Measurements from ENCODE around the gene GRIP1.
A peak's percentile ranks its signal among the peaks of the same experiment; 100 is the strongest.

Gene GRIP1

DNA sequence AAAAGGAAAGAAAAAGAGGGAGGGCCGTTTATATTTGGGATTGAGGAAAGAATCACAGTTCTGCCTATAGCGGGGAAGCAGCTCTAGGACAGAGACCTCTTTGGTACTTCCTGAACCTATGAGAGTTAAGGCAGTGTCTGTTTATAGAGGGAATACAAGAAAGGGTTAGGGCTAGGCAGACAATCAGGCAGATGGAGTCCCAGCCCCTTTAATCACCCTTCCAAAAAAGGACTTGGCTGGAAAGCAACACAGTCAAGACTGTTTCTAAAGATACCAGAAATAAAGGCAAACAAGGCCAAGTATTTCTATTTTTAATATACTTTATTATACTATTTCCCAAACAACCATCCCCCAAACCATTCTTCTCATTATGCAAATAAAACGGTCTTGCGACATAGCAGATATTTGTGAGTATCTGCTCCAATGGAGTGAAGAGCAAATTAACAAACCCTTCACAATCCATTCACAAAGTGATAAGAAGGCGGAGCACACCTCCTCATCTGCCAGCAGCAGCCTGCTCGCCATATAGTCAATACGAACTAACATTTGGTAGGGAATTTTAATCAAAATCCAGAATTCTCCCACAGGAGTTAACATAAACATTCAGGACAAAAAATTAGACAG, 697 bp upstream of the GRIP1 start:
- no peak for ATAC-seq (ENCODE audit: low read depth)
- no peak overlapping the region for H3K4me3 Mint-ChIP-seq
- H3K36me3 Mint-ChIP-seq: no peaks in the 10 kb centered on the region
- peaks cover 8% of the 10 kb centered on the region for H3K4me1 Mint-ChIP-seq
- peaks cover 1% of the 10 kb centered on the region for H3K9me3 Mint-ChIP-seq
- DNase-seq (ENCODE audit: low spot score in 2 of 2): no peak
- H3K27me3 Mint-ChIP-seq: peaks cover 11% of the 10 kb centered on the region
- no peak overlapping the region for H3K27ac Mint-ChIP-seq

DNA sequence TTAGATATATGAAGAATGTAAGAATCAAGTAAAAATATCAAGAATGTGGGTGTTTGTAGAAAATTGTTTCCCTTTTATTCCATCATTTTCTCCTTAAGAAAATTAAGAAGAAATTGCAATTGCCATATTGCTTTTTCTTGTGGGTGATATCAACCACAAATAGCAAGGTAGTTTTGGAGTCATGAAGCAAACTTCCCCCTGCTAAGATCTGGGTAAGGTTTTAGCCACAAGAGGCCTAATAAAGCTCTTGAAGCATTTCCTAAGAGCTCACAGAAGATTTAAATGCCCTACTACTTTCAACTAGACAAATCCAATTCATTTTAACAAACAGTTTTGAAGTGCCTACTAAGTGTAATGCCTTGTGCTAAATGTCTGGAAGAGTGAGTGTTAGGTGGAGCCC, 2.6 kb downstream of the GRIP1 start:
- Mint-ChIP-seq H3K9me3 (peaks cover 1% of the 10 kb centered on the region), H3K4me3 (no peak overlapping the region), H3K27ac (no peak overlapping the region), H3K36me3 (no peaks in the 10 kb centered on the region), H3K27me3 (peaks cover 4% of the 10 kb centered on the region), H3K4me1 (peaks cover 3% of the 10 kb centered on the region)
- ATAC-seq (ENCODE audit: low read depth): no peak
- DNase-seq (ENCODE audit: low spot score in 2 of 2): no peak

DNA sequence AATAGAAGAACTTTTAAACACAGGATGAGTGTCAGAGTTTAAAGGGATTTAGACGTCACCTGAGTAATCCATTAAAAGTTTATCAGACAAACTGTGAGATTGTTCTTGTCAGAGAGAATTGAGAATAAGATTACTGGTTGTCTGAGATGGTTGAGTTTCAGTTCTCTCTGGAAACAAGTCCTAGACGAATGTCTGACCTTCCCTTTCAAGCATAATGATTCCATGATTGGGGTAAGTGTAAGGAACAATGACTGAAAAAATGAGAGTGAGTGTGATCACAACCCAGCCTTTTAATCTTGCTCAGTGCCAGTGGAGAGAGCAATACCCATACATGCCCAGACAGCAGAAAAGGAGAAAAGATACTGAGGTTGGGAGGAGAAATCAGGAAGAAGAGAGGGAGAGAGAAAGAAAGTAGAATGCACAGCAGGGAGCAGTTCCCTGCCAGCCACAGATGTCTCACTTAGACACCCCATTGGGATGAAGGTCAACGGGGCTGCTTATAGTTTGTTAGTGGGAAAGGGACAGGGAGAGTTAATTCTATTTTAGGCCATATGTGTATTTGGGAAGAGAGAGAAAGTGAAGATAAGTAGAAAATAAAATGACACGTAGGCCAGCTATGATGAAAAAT, 4.3 kb downstream of the GRIP1 start:
- ATAC-seq (ENCODE audit: low read depth): no peak
- no peak overlapping the region for H3K4me3 Mint-ChIP-seq

DNA sequence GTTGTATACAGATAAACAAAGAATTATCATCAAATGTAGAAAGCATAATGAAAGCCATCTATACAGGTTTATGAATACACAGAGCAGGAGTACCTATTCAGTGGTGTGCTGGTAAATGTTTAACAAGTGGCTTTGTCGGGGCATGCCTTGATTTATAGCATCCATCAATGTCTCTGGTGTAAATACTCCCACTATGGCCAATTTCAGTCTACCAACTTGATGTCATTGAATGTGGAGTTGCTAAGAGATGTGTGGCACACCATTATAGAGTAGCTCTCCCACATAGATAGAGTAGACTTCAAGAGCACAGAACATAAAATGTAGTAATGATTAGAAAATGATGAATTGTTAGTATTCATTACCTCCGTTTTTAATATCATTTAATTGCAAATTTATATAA, 9.3 kb downstream of the GRIP1 start:
- Mint-ChIP-seq H3K27me3 (no peaks in the 10 kb centered on the region), H3K4me3 (no peak overlapping the region), H3K36me3 (no peaks in the 10 kb centered on the region), H3K4me1 (peaks cover 3% of the 10 kb centered on the region), H3K9me3 (no peaks in the 10 kb centered on the region), H3K27ac (no peak overlapping the region)
- no peak for ATAC-seq (ENCODE audit: low read depth)
- DNase-seq (ENCODE audit: low spot score in 2 of 2): no peak

More for the DNA sequence above, 4.3 kb downstream of the GRIP1 start:
- Mint-ChIP-seq H3K27ac (no peak overlapping the region), H3K4me1 (peaks cover 3% of the 10 kb centered on the region), H3K9me3 (peaks cover 1% of the 10 kb centered on the region), H3K36me3 (no peaks in the 10 kb centered on the region), H3K27me3 (no peaks in the 10 kb centered on the region)
- no peak for DNase-seq (ENCODE audit: low spot score in 2 of 2)

DNA sequence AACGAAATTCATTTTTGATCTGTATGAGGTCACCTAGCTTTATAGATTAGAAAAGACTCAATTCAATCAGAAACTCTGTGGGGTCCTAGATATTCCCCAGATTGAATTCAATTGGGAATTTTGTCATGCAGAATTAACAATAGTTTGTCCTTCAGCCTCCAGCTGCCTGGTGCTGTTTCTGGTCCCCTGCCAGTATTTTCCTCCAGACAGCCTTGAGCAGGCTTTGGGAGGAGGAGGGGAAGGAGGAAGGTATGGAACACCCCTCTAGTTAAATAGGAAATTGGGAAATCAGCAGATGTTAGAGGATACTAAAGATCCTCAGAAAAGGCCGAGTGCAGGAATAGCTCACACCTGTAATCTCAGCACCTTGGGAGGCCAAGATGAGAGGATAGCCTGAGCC, 10.6 kb downstream of the GRIP1 start:
- no peak for DNase-seq (ENCODE audit: low spot score in 2 of 2)
- ATAC-seq (ENCODE audit: low read depth): no peak
- H3K27ac Mint-ChIP-seq: no peak overlapping the region
- H3K36me3 Mint-ChIP-seq: no peaks in the 10 kb centered on the region
- H3K4me3 Mint-ChIP-seq: no peak overlapping the region
- H3K9me3 Mint-ChIP-seq: no peaks in the 10 kb centered on the region
- no peaks in the 10 kb centered on the region for H3K27me3 Mint-ChIP-seq
- peaks cover 2% of the 10 kb centered on the region for H3K4me1 Mint-ChIP-seq

DNA sequence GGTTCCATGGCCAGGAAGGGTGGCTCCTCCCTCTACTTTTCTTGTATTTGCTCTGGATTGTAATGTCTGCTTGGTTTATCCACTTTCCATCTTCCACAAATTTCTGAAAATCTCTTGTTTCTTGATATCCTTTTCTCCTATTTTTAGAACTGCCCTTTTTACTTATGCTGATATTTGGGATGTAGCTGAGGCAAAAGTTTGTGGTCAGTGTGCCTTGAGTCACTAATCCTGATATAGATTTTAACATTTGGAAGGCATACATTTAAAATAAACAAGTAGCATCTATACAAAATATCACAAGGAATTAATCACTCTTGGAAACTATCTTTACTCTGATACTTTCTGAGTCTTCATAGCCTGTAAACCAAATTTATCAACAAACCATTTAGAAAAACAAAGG, 11.0 kb downstream of the GRIP1 start:
- no peaks in the 10 kb centered on the region for H3K27me3 Mint-ChIP-seq
- H3K27ac Mint-ChIP-seq: no peak overlapping the region
- H3K4me3 Mint-ChIP-seq: no peak overlapping the region
- no peaks in the 10 kb centered on the region for H3K36me3 Mint-ChIP-seq
- ATAC-seq (ENCODE audit: low read depth): no peak
- H3K9me3 Mint-ChIP-seq: no peaks in the 10 kb centered on the region
- no peak for DNase-seq (ENCODE audit: low spot score in 2 of 2)
- peaks cover 3% of the 10 kb centered on the region for H3K4me1 Mint-ChIP-seq

DNA sequence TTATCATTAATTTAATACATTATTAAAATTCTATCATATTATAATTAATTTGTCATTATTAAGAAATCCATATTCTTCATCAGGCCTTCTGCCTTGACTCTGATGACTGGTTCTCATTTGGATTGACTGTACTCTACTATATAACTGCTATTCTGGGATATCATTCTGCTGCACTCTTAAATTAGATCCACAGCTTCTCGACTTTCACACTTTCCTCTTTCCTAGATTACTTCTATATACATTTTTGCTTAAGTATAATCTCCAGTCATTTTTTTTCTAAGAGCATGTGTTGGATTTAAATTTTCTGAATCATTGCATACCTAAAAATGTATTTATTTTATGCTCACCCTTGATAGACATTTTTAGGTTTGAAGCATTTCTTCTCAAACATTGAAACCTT, 12.4 kb downstream of the GRIP1 start:
- DNase-seq (ENCODE audit: low spot score in 2 of 2): no peak
- no peaks in the 10 kb centered on the region for H3K36me3 Mint-ChIP-seq
- H3K9me3 Mint-ChIP-seq: no peaks in the 10 kb centered on the region
- peaks cover 12% of the 10 kb centered on the region for H3K4me1 Mint-ChIP-seq
- no peak for ATAC-seq (ENCODE audit: low read depth)
- no peak overlapping the region for H3K27ac Mint-ChIP-seq
- H3K27me3 Mint-ChIP-seq: no peaks in the 10 kb centered on the region
- H3K4me3 Mint-ChIP-seq: no peak overlapping the region

DNA sequence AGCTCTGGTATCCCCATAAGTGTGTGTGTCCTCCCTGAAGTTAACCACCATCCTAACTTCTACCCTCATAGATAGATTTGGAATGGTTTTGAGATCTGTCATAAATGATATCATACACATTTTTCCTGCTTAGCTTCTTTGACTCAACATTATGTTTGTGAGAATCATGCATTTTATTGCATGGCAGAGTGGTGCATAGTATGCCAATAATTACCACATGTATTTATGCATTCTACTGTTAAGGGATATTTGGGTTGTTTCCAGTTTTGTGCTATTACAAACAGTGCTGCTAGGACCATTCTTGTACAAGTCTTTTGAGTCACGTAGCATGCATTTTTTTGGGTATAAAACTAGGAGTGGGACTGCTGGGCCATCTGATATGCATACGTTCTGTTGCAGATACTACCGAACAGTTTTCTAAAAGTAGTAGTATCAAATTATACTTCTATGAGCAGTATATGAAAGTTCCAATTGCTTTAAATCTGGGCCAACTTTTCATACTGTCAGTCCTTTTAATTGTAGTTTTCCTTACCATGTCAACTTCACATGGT, 13.4 kb downstream of the GRIP1 start:
- H3K4me3 Mint-ChIP-seq: no peak overlapping the region
- ATAC-seq (ENCODE audit: low read depth): no peak
- H3K9me3 Mint-ChIP-seq: no peaks in the 10 kb centered on the region
- no peaks in the 10 kb centered on the region for H3K36me3 Mint-ChIP-seq
- no peaks in the 10 kb centered on the region for H3K27me3 Mint-ChIP-seq
- H3K4me1 Mint-ChIP-seq: peaks cover 15% of the 10 kb centered on the region
- H3K27ac Mint-ChIP-seq: no peak overlapping the region
- no peak for DNase-seq (ENCODE audit: low spot score in 2 of 2)

DNA sequence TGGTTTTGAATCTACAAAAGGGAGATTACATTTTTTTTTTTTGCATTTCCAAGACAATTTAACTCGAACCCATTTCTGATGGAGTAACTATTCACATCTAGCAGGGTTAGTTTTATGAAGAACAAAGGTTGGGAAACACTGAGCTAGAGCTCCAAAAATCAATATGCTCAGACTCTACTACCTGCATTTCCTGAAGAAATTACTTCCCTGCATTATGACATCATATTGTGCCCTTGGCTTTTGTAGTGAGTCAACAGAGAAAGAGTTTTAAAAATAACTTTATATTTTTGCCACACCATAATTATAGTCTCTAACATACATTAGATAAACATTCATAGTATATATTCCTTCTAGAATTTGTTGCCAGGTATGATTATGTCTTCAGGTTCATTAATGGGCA, 14.8 kb downstream of the GRIP1 start:
- no peak overlapping the region for H3K4me3 Mint-ChIP-seq

DNA sequence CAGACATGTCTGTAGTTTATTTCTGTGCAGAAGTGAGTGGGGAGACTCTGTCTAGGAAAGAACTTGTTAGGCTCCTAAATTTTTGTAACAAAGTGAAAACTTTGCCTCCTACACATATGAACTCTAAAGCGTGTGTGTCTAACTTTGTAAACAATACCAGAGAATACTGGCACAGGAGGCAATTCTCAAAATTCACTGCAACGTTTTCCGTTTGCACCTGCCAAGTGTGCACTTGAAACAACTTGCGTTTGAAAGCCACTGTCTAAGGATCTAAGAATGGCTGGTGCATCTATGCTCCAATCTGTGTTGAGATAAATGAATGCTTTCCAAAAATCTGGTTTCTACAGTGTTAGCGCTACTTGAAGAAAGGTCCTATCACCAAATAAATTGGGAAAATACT, 15.3 kb downstream of the GRIP1 start:
- Mint-ChIP-seq H3K27ac (no peak overlapping the region), H3K4me3 (no peak overlapping the region), H3K4me1 (peaks cover 15% of the 10 kb centered on the region), H3K9me3 (no peaks in the 10 kb centered on the region), H3K36me3 (peaks cover 3% of the 10 kb centered on the region), H3K27me3 (no peaks in the 10 kb centered on the region)
- no peak for DNase-seq (ENCODE audit: low spot score in 2 of 2)
- ATAC-seq (ENCODE audit: low read depth): no peak

More for the DNA sequence above, 14.8 kb downstream of the GRIP1 start:
- DNase-seq (ENCODE audit: low spot score in 2 of 2) (no peak), ATAC-seq (ENCODE audit: low read depth) (no peak)
- peaks cover under 1% of the 10 kb centered on the region for H3K36me3 Mint-ChIP-seq
- peaks cover 15% of the 10 kb centered on the region for H3K4me1 Mint-ChIP-seq
- H3K27me3 Mint-ChIP-seq: no peaks in the 10 kb centered on the region
- no peak overlapping the region for H3K27ac Mint-ChIP-seq
- no peaks in the 10 kb centered on the region for H3K9me3 Mint-ChIP-seq

DNA sequence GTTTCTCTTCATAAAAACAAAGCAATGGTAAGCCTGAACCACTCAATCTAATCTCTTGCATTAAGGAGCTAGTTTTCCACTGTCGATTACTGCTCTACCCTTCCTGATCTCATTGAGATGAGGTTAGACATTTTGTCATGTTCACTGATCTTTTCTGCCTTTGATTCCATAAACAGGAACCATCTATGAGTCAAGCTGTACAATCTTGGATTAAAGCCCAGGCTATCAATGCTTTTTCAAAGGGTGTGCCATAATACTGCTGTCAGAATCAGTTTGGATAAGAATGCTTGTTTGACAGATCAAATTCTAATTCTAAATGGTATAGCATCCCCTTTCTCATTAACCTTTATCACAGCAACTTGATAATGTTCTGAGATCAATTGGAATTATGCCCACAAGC, 16.1 kb downstream of the GRIP1 start:
- Mint-ChIP-seq H3K36me3 (peaks cover 3% of the 10 kb centered on the region), H3K9me3 (no peaks in the 10 kb centered on the region), H3K4me3 (peak overlapping the region; percentile 8), H3K4me1 (peaks cover 15% of the 10 kb centered on the region), H3K27ac (no peak overlapping the region), H3K27me3 (no peaks in the 10 kb centered on the region)
- DNase-seq (ENCODE audit: low spot score in 2 of 2) (no peak), ATAC-seq (ENCODE audit: low read depth) (no peak)

DNA sequence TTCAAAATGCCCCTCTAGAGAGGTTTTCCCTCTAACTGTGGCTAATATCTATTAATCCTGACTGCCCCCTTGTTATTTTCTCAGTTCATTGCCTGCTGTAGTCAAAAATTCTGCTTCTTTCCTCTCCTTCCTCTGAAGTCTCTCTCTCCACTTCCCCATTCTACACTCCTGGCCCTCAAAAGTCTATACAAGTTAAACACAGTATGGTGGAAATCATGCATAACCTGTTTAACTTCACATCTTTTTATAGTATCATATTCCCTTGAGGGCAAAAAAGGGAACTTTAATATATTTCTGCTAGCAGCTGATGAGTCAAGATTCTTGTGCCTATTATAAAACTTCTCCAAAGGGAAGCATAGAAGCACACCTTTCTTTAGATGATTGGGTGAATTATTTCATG, 16.7 kb downstream of the GRIP1 start:
- H3K4me1 Mint-ChIP-seq: peaks cover 15% of the 10 kb centered on the region
- peak overlapping the region; percentile 4 for H3K4me3 Mint-ChIP-seq
- H3K36me3 Mint-ChIP-seq: peaks cover 3% of the 10 kb centered on the region
- peak overlapping the region; percentile 0 for H3K27ac Mint-ChIP-seq
- DNase-seq (ENCODE audit: low spot score in 2 of 2) (peak in 1 of 2 donors; percentile 56), ATAC-seq (ENCODE audit: low read depth) (peak; percentile 99)
- H3K9me3 Mint-ChIP-seq: no peaks in the 10 kb centered on the region
- H3K27me3 Mint-ChIP-seq: no peaks in the 10 kb centered on the region

DNA sequence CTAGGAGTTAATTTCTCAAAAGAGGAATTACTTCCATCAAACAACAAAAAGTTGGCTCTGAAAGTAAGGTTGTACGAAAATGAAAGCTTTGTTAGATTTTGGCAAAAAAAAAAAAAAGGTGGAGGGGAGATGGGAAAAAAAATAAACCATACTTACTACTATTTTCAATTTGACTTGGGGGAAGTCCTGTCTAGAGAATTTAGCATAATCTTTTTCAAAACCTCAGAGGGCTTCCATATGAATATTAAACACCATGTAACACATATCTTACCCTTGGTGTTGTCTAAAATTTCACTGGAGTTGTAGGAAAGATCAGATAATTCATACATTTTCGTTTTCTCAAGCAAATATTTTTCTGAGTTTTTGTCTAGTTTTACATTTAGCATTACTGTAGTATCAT, 17.5 kb downstream of the GRIP1 start:
- Mint-ChIP-seq H3K36me3 (peaks cover 3% of the 10 kb centered on the region), H3K27me3 (no peaks in the 10 kb centered on the region), H3K27ac (no peak overlapping the region), H3K4me3 (peak overlapping the region; percentile 14), H3K9me3 (no peaks in the 10 kb centered on the region), H3K4me1 (peaks cover 15% of the 10 kb centered on the region)
- no peak for DNase-seq (ENCODE audit: low spot score in 2 of 2)
- no peak for ATAC-seq (ENCODE audit: low read depth)

DNA sequence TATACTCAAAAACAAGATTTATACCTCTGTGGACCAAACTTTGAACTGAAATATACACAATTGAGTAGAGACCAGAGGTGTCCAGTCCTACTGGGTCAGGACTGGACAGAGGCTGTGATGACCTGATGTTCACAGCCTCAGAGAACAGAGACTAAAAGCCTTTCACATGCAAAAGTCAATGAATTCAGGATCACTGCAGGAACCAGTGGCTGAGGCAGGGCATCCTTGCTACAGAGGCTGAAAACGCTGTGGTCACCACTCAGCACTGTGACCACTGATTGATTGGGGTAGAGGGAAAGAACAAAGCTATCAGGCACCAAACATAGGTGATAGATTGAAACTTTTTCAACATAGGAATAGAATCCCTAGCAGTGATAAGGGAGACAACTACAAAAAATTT, 25.1 kb downstream of the GRIP1 start:
- Mint-ChIP-seq H3K9me3 (no peaks in the 10 kb centered on the region), H3K27me3 (no peaks in the 10 kb centered on the region), H3K36me3 (no peaks in the 10 kb centered on the region), H3K27ac (no peak overlapping the region), H3K4me1 (no peaks in the 10 kb centered on the region), H3K4me3 (no peak overlapping the region)
- ATAC-seq (ENCODE audit: low read depth) (no peak), DNase-seq (ENCODE audit: low spot score in 2 of 2) (no peak)

Measured in memory B cell (primary cell).